HUES6 (cell line): ENCODE data around the gene SEMA4D.

Source experiments
- H3K27ac ChIP-seq: 2 replicates; pipeline ENCODE4 v1.7.0; 2013; ENCODE audit warnings: low read depth, mild to moderate bottlenecking, low read length, inconsistent platforms
- H3K27me3 ChIP-seq: 2 replicates; pipeline ENCODE4 v1.6.1; 2013; ENCODE audit warnings: low read length; ENCODE audit not compliant: control insufficient read depth, insufficient read depth
- H3K36me3 ChIP-seq: 2 replicates; pipeline ENCODE4 v1.6.1; 2013; ENCODE audit warnings: low read length; ENCODE audit not compliant: control insufficient read depth, insufficient read depth
- H3K4me1 ChIP-seq: 2 replicates; pipeline ENCODE4 v1.6.1; 2013; ENCODE audit warnings: low read length; ENCODE audit not compliant: control insufficient read depth, insufficient read depth
- H3K4me3 ChIP-seq: 2 replicates; pipeline ENCODE4 v1.5.1; 2013; ENCODE audit warnings: low read depth, low read length
- H3K9ac ChIP-seq: one replicate; pipeline ENCODE4 v1.6.1; 2013; ENCODE audit warnings: mild to moderate bottlenecking, low read length
- H3K9me3 ChIP-seq: 2 replicates; pipeline ENCODE4 v1.6.1; 2013; ENCODE audit warnings: low read depth, low read length; ENCODE audit not compliant: control insufficient read depth, insufficient read depth

SEMA4D gene

GRCh38 chr9:89402695-89403427 is 95.1 kb downstream of the SEMA4D start:
- Histone ChIP-seq H3K36me3 (peaks cover 31% of the 10 kb centered on the region; the same call in 1 of the 2 replicates), H3K4me3 (no peak overlapping the region), H3K27me3 (no peaks in the 10 kb centered on the region), H3K27ac (no peak overlapping the region), H3K9ac (no peak overlapping the region), H3K9me3 (no peaks in the 10 kb centered on the region), H3K4me1 (no peaks in the 10 kb centered on the region)

- H3K36me3 ChIP-seq: peaks cover 50% of the 10 kb centered on the region
- H3K27ac ChIP-seq: no peak overlapping the region
- no peaks in the 10 kb centered on the region for H3K4me1 ChIP-seq
- no peak overlapping the region for H3K9ac ChIP-seq
- H3K27me3 ChIP-seq: no peaks in the 10 kb centered on the region
- H3K9me3 ChIP-seq: no peaks in the 10 kb centered on the region
- no peak overlapping the region for H3K4me3 ChIP-seq
Measured at GRCh38 chr9:89400403-89401116, 97.4 kb downstream of the SEMA4D start.

GRCh38 chr9:89398621-89399020 is 99.3 kb downstream of the SEMA4D start:
- H3K36me3 ChIP-seq: peaks cover 64% of the 10 kb centered on the region
- no peak overlapping the region for H3K4me3 ChIP-seq
- H3K9me3 ChIP-seq: no peaks in the 10 kb centered on the region
- no peak overlapping the region for H3K9ac ChIP-seq
- H3K27me3 ChIP-seq: no peaks in the 10 kb centered on the region
- H3K27ac ChIP-seq: no peak overlapping the region
- no peaks in the 10 kb centered on the region for H3K4me1 ChIP-seq

- Histone ChIP-seq H3K9ac (no peak overlapping the region), H3K9me3 (no peaks in the 10 kb centered on the region), H3K4me1 (no peaks in the 10 kb centered on the region), H3K4me3 (no peak overlapping the region), H3K27me3 (no peaks in the 10 kb centered on the region), H3K36me3 (peaks cover 68% of the 10 kb centered on the region), H3K27ac (no peak overlapping the region)
Measured at GRCh38 chr9:89397471-89397870, 100.4 kb downstream of the SEMA4D start.

GRCh38 chr9:89395931-89396710 is 101.8 kb downstream of the SEMA4D start:
- no peaks in the 10 kb centered on the region for H3K4me1 ChIP-seq
- no peaks in the 10 kb centered on the region for H3K27me3 ChIP-seq
- no peaks in the 10 kb centered on the region for H3K9me3 ChIP-seq
- no peak overlapping the region for H3K27ac ChIP-seq
- H3K4me3 ChIP-seq: no peak overlapping the region
- H3K36me3 ChIP-seq: peaks cover 68% of the 10 kb centered on the region
- H3K9ac ChIP-seq: no peak overlapping the region

GRCh38 chr9:89394412-89394811 is 103.5 kb downstream of the SEMA4D start:
- H3K9ac ChIP-seq: no peak overlapping the region
- H3K9me3 ChIP-seq: no peaks in the 10 kb centered on the region
- no peak overlapping the region for H3K4me3 ChIP-seq
- no peaks in the 10 kb centered on the region for H3K27me3 ChIP-seq
- peaks cover 82% of the 10 kb centered on the region for H3K36me3 ChIP-seq
- no peak overlapping the region for H3K27ac ChIP-seq
- no peaks in the 10 kb centered on the region for H3K4me1 ChIP-seq

GRCh38 chr9:89391585-89391984 is 106.3 kb downstream of the SEMA4D start:
- no peaks in the 10 kb centered on the region for H3K27me3 ChIP-seq
- no peaks in the 10 kb centered on the region for H3K4me1 ChIP-seq
- no peak overlapping the region for H3K4me3 ChIP-seq
- no peaks in the 10 kb centered on the region for H3K9me3 ChIP-seq
- no peak overlapping the region for H3K9ac ChIP-seq
- H3K27ac ChIP-seq: no peak overlapping the region
- peaks cover 92% of the 10 kb centered on the region for H3K36me3 ChIP-seq

GRCh38 chr9:89390578-89391116 is 107.3 kb downstream of the SEMA4D start:
- Histone ChIP-seq H3K4me1 (no peaks in the 10 kb centered on the region), H3K9me3 (no peaks in the 10 kb centered on the region), H3K27me3 (no peaks in the 10 kb centered on the region), H3K36me3 (peaks cover 92% of the 10 kb centered on the region), H3K27ac (no peak overlapping the region), H3K9ac (no peak overlapping the region), H3K4me3 (no peak overlapping the region)

GRCh38 chr9:89390068-89390555 is 107.8 kb downstream of the SEMA4D start:
- Histone ChIP-seq H3K9ac (no peak overlapping the region), H3K4me3 (no peak overlapping the region), H3K36me3 (peaks cover 94% of the 10 kb centered on the region), H3K27me3 (no peaks in the 10 kb centered on the region), H3K4me1 (no peaks in the 10 kb centered on the region), H3K27ac (no peak overlapping the region), H3K9me3 (no peaks in the 10 kb centered on the region)

- Histone ChIP-seq H3K4me1 (no peaks in the 10 kb centered on the region), H3K36me3 (peaks cover 98% of the 10 kb centered on the region), H3K9me3 (no peaks in the 10 kb centered on the region), H3K4me3 (no peak overlapping the region), H3K9ac (no peak overlapping the region), H3K27me3 (no peaks in the 10 kb centered on the region), H3K27ac (no peak overlapping the region)
Measured at GRCh38 chr9:89388868-89389177, 109.1 kb downstream of the SEMA4D start.
